Neural cell (in vitro differentiated cells): Measurements from ENCODE around the gene SLCO1B3. TPM values are rescaled to one million over a fixed set of nuclear protein-coding genes. Genes with fewer than 3 reads are reported as not detected.

ENCODE experiments used
- H2AFZ ChIP-seq: fragments of 200-600, 300-800 bp; sonication (generic), shearing (Covaris generic); 2 replicates; pipeline ENCODE4 v1.6.0; 2014; ENCODE audit warnings: low read depth, mild to moderate bottlenecking, antibody characterized with exemption, low read length, moderate library complexity
- H3F3A ChIP-seq: fragments of 200-600 bp; shearing (Covaris generic); 2 replicates; pipeline ENCODE4 v1.6.1; 2016; ENCODE audit warnings: mild to moderate bottlenecking, moderate library complexity, mixed read lengths, antibody characterized with exemption, low read length; ENCODE audit not compliant: insufficient read depth, poor library complexity, severe bottlenecking
- H3K27ac ChIP-seq: fragments of 200-600, 300-800 bp; sonication (generic), shearing (Covaris generic); 2 replicates; pipeline ENCODE4 v1.5.1; 2014; ENCODE audit warnings: mild to moderate bottlenecking, low read length, moderate library complexity
- H3K27me3 ChIP-seq: fragments of 300-800, 200-600 bp; sonication (generic), shearing (Covaris generic); 2 replicates; pipeline ENCODE4 v1.6.0; 2014; ENCODE audit warnings: mild to moderate bottlenecking, low read depth, low read length, moderate library complexity; ENCODE audit not compliant: insufficient read depth
- H3K36me3 ChIP-seq: fragments of 300-800, 200-600 bp; sonication (generic), shearing (Covaris generic); 2 replicates; pipeline ENCODE4 v1.5.1; 2014; ENCODE audit warnings: mild to moderate bottlenecking, antibody characterized with exemption, low read length, moderate library complexity; ENCODE audit not compliant: insufficient read depth
- H3K4me2 ChIP-seq: fragments of 300-800, 200-600 bp; sonication (generic), shearing (Covaris generic); 2 replicates; pipeline ENCODE4 v1.6.0; 2014; ENCODE audit warnings: mild to moderate bottlenecking, low read length
- H3K4me3 ChIP-seq: fragments of 300-800, 200-600 bp; sonication (generic), shearing (Covaris generic); 2 replicates; pipeline ENCODE4 v1.5.1; 2014; ENCODE audit warnings: mild to moderate bottlenecking, low read length, moderate library complexity
- H3K79me2 ChIP-seq: fragments of 200-600 bp; shearing (Covaris generic); replicated peaks from 2 replicates; pipeline ENCODE4 v1.6.0; 2014; ENCODE audit warnings: mild to moderate bottlenecking, low read length, moderate library complexity; ENCODE audit not compliant: insufficient read depth
- H3K9ac ChIP-seq: fragments of 300-800, 200-600 bp; sonication (generic), shearing (Covaris generic); 2 replicates; pipeline ENCODE4 v1.6.1; 2016; ENCODE audit warnings: mild to moderate bottlenecking, low read length, mixed read lengths
- H3K9me2 ChIP-seq: fragments of 200-600 bp; shearing (Covaris generic); 2 replicates; pipeline ENCODE4 v1.6.1; 2016; ENCODE audit warnings: mild to moderate bottlenecking, low read length, mixed read lengths; ENCODE audit not compliant: insufficient read depth
- H3K9me3 ChIP-seq: fragments of 200-600, 300-800 bp; sonication (generic), shearing (Covaris generic); 2 replicates; pipeline ENCODE4 v1.6.1; 2016; ENCODE audit warnings: mild to moderate bottlenecking, mixed run types, low read length, moderate library complexity, mixed read lengths
- H4K20me1 ChIP-seq: fragments of 200-600 bp; shearing (Covaris generic); 2 replicates; pipeline ENCODE4 v1.6.1; 2016; ENCODE audit warnings: mild to moderate bottlenecking, mixed run types; ENCODE audit not compliant: insufficient read depth
- EP300 ChIP-seq: fragments of 450-650 bp; conservative IDR thresholded peaks from 2 replicates; pipeline ENCODE4 v1.6.1; 2014; ENCODE audit warnings: antibody characterized with exemption, mild to moderate bottlenecking, moderate library complexity; ENCODE audit not compliant: poor library complexity, severe bottlenecking
- EZH2 ChIP-seq: fragments of 200-600, 300-800 bp; shearing (Covaris generic), sonication (generic); IDR thresholded peaks from 2 replicates; pipeline ENCODE4 v1.6.1; 2014; ENCODE audit warnings: antibody characterized with exemption, low read length, borderline replicate concordance, mild to moderate bottlenecking; ENCODE audit not compliant: insufficient read depth, poor library complexity, severe bottlenecking
- MXI1 ChIP-seq: fragments of 450-650 bp; conservative IDR thresholded peaks from 2 replicates; pipeline ENCODE4 v1.6.1; 2014; ENCODE audit warnings: antibody characterized with exemption, mild to moderate bottlenecking; ENCODE audit not compliant: poor library complexity, severe bottlenecking
- POLR2AphosphoS5 ChIP-seq: IDR thresholded peaks from 2 replicates; pipeline ENCODE4 v1.6.1; 2012
- RAD21 ChIP-seq: fragments of 450-650 bp; conservative IDR thresholded peaks from 2 replicates; pipeline ENCODE4 v1.6.1; 2014; ENCODE audit warnings: antibody characterized with exemption, mild to moderate bottlenecking, moderate library complexity
- SMC3 ChIP-seq: fragments of 450-650 bp; conservative IDR thresholded peaks from 2 replicates; pipeline ENCODE4 v1.6.1; 2014; ENCODE audit warnings: antibody characterized with exemption, mild to moderate bottlenecking, moderate library complexity; ENCODE audit not compliant: poor library complexity
- TAF1 ChIP-seq: IDR thresholded peaks from 2 replicates; pipeline ENCODE4 v1.6.1; 2012; ENCODE audit warnings: low read depth
- polyA plus RNA-seq: library from polyadenylated mRNA; depleted of rRNA; stranded (reverse); fragments of >200 nt; gene quantifications from 2 replicates; pipeline ENCODE4 v1.2.3, GENCODE V29; 2014
- TF ChIP-seq, protein P1 (sequence below): fragments of 450-650 bp; IDR thresholded peaks from 2 replicates; pipeline ENCODE4 v1.5.1; 2014; ENCODE audit warnings: antibody characterized with exemption, mild to moderate bottlenecking, moderate library complexity; ENCODE audit not compliant: poor library complexity, severe bottlenecking
- TF ChIP-seq, protein P2 (sequence below): IDR thresholded peaks from 2 replicates; pipeline ENCODE4 v1.6.1; 2012; ENCODE audit warnings: borderline replicate concordance

Gene SLCO1B3
- polyA plus RNA-seq, 1 donor from 2014 or later, result not detected

DNA sequence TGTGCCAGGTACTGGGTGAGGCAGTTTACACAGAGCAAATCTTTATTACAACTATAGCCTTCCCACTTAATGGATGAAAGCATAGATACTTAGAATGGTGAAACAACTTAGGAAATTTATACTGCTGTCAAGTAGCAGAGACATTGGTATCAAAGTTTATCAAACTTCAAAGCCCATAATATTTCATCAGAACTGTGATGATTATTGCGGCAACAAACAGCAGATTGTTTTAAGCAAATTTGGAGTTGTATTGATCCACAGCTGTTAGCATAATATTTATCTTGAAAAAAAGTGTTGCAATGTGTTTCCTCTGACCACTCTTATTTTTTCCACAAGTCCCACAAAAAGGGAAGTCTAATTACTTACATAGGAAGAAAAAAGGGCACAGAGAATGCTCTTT lies 2.0 kb upstream of the SLCO1B3 start:
- H3K9me3 ChIP-seq, result no peaks in the 10 kb centered on the region
- no peak overlapping the region for H3K27ac ChIP-seq
- no peaks in the 10 kb centered on the region for H3K79me2 ChIP-seq
- H3K9me2 ChIP-seq, result no peaks in the 10 kb centered on the region
- H3K9ac ChIP-seq, result no peak overlapping the region
- no peak overlapping the region for H3K4me2 ChIP-seq
- no peak overlapping the region for H3K4me3 ChIP-seq
- H2AFZ ChIP-seq, result no peak overlapping the region
- H3F3A ChIP-seq, result no peaks in the 10 kb centered on the region
- H3K27me3 ChIP-seq, result no peaks in the 10 kb centered on the region
- TF ChIP-seq POLR2AphosphoS5, result no peak
- no peak for TF ChIP-seq EP300
- no peaks in the 10 kb centered on the region for H3K36me3 ChIP-seq
- H4K20me1 ChIP-seq, result no peaks in the 10 kb centered on the region

DNA sequence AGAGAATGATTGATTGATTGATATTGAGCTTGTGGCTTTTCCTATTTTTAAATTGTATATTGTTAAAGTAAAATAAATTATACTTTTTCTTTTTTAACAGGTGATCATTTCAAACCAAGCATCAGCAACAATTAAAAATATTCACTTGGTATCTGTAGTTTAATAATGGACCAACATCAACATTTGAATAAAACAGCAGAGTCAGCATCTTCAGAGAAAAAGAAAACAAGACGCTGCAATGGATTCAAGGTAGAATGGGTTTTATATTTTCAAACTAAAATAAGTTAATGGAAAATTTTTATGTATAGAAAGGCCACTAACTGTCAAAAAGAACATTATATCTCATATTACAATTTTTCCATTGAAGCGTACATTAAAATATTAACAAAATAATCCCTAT lies 5.1 kb downstream of the SLCO1B3 start:
- Histone ChIP-seq H3K27ac (no peak overlapping the region), H3K36me3 (no peaks in the 10 kb centered on the region), H2AFZ (no peak overlapping the region), H3K79me2 (no peaks in the 10 kb centered on the region), H3K27me3 (no peaks in the 10 kb centered on the region), H3K9me3 (no peaks in the 10 kb centered on the region), H3F3A (no peaks in the 10 kb centered on the region), H3K4me2 (no peak overlapping the region), H3K9ac (no peak overlapping the region), H4K20me1 (no peaks in the 10 kb centered on the region), H3K9me2 (no peaks in the 10 kb centered on the region), H3K4me3 (no peak overlapping the region)
- no peak for TF ChIP-seq MXI1
- TF ChIP-seq EZH2, result no peak
- TF ChIP-seq EP300, result no peak
- TF ChIP-seq POLR2AphosphoS5, result no peak
- TF ChIP-seq SMC3, result no peak
- no peak for TF ChIP-seq RAD21
- TF ChIP-seq, protein P1, sequence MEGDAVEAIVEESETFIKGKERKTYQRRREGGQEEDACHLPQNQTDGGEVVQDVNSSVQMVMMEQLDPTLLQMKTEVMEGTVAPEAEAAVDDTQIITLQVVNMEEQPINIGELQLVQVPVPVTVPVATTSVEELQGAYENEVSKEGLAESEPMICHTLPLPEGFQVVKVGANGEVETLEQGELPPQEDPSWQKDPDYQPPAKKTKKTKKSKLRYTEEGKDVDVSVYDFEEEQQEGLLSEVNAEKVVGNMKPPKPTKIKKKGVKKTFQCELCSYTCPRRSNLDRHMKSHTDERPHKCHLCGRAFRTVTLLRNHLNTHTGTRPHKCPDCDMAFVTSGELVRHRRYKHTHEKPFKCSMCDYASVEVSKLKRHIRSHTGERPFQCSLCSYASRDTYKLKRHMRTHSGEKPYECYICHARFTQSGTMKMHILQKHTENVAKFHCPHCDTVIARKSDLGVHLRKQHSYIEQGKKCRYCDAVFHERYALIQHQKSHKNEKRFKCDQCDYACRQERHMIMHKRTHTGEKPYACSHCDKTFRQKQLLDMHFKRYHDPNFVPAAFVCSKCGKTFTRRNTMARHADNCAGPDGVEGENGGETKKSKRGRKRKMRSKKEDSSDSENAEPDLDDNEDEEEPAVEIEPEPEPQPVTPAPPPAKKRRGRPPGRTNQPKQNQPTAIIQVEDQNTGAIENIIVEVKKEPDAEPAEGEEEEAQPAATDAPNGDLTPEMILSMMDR, result no peak
- TF ChIP-seq TAF1, result no peak
- TF ChIP-seq, protein P2, sequence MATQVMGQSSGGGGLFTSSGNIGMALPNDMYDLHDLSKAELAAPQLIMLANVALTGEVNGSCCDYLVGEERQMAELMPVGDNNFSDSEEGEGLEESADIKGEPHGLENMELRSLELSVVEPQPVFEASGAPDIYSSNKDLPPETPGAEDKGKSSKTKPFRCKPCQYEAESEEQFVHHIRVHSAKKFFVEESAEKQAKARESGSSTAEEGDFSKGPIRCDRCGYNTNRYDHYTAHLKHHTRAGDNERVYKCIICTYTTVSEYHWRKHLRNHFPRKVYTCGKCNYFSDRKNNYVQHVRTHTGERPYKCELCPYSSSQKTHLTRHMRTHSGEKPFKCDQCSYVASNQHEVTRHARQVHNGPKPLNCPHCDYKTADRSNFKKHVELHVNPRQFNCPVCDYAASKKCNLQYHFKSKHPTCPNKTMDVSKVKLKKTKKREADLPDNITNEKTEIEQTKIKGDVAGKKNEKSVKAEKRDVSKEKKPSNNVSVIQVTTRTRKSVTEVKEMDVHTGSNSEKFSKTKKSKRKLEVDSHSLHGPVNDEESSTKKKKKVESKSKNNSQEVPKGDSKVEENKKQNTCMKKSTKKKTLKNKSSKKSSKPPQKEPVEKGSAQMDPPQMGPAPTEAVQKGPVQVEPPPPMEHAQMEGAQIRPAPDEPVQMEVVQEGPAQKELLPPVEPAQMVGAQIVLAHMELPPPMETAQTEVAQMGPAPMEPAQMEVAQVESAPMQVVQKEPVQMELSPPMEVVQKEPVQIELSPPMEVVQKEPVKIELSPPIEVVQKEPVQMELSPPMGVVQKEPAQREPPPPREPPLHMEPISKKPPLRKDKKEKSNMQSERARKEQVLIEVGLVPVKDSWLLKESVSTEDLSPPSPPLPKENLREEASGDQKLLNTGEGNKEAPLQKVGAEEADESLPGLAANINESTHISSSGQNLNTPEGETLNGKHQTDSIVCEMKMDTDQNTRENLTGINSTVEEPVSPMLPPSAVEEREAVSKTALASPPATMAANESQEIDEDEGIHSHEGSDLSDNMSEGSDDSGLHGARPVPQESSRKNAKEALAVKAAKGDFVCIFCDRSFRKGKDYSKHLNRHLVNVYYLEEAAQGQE, result no peak

DNA sequence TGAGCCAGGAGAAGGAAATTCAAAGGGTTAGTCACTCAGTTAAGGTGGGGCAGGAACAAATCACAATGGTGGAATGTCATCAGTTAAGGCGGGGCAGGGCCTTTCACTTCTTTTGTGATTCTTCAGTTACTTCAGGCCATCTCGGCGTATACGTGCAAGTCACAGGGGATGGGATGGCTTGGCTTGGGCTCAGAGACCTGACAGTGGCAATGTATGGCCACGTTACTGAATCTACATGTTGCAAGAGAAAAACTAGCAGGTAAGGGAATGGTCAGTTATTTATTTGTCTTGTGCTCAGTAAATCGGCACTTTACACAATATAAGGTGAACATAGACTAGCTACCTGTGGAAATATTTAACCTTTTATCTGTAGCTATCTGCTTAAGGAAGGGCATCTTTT lies 11.9 kb downstream of the SLCO1B3 start:
- Histone ChIP-seq H3K9ac (no peak overlapping the region), H2AFZ (no peak overlapping the region), H3K4me2 (no peak overlapping the region), H3K79me2 (no peaks in the 10 kb centered on the region), H4K20me1 (no peaks in the 10 kb centered on the region), H3K27ac (no peak overlapping the region), H3K36me3 (no peaks in the 10 kb centered on the region), H3K27me3 (no peaks in the 10 kb centered on the region), H3K9me2 (no peaks in the 10 kb centered on the region), H3K9me3 (no peaks in the 10 kb centered on the region), H3K4me3 (no peak overlapping the region), H3F3A (no peaks in the 10 kb centered on the region)
- TF ChIP-seq MXI1 (no peak), EP300 (no peak), RAD21 (no peak), POLR2AphosphoS5 (no peak), EZH2 (no peak), TAF1 (no peak), SMC3 (no peak)
- TF ChIP-seq, protein P2, result no peak
- TF ChIP-seq, protein P1, result no peak
